ENCODE measurements around the gene NUP210. TPM values are rescaled to one million over a fixed set of nuclear protein-coding genes. Genes with fewer than 3 reads are reported as not detected.

NUP210 gene
- total and polyA plus RNA-seq, 7 donors = under 0.01 to 26.4 (median 2.1) TPM

DNA sequence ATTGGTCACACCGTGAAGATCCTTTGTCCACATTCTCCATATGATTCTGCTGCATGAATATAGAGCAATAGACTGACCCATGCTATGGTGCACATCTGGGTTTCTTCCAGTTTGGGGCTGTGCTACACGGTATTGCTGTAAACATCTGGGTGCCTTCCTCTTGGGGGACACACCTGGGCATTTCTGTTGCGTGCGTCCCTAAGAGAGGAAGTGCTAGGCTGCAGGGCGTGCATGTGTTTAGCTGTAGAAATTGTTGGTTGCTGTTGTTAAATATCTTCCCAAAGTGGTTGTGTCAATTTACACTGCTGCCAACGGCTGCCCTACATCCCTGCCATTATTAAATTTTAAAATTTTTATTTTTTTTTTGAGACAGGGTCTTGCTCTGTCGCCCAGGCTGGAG lies 52.4 kb downstream of the NUP210 start:
- Histone ChIP-seq H3K9me3 (no peaks in the 10 kb centered on the region), H3K4me3 (no peak overlapping the region), H3K36me3 (peaks cover 0 to 19% (median 0%) of the 10 kb centered on the region in 4 donors), H3K27ac (no peak overlapping the region), H3K4me1 (no peaks in the 10 kb centered on the region), H3K27me3 (no peaks in the 10 kb centered on the region)
- no peak for DNase-seq
- 77 to 91% methylated on average over 7 of the region's 7 CpGs for WGBS, 2 donors
- intact Hi-C loops (cut with DNase I) = no loop called here
- TF ChIP-seq, protein P1, sequence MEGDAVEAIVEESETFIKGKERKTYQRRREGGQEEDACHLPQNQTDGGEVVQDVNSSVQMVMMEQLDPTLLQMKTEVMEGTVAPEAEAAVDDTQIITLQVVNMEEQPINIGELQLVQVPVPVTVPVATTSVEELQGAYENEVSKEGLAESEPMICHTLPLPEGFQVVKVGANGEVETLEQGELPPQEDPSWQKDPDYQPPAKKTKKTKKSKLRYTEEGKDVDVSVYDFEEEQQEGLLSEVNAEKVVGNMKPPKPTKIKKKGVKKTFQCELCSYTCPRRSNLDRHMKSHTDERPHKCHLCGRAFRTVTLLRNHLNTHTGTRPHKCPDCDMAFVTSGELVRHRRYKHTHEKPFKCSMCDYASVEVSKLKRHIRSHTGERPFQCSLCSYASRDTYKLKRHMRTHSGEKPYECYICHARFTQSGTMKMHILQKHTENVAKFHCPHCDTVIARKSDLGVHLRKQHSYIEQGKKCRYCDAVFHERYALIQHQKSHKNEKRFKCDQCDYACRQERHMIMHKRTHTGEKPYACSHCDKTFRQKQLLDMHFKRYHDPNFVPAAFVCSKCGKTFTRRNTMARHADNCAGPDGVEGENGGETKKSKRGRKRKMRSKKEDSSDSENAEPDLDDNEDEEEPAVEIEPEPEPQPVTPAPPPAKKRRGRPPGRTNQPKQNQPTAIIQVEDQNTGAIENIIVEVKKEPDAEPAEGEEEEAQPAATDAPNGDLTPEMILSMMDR (IDR thresholded peaks at IDR 0.05) = no peak
- no peak for TF ChIP-seq POLR2A (IDR thresholded peaks at IDR 0.05)
- TF ChIP-seq POLR2AphosphoS5 (IDR thresholded peaks at IDR 0.05) = no peak
- TF ChIP-seq EP300 (IDR thresholded peaks at IDR 0.05) = no peak

DNA sequence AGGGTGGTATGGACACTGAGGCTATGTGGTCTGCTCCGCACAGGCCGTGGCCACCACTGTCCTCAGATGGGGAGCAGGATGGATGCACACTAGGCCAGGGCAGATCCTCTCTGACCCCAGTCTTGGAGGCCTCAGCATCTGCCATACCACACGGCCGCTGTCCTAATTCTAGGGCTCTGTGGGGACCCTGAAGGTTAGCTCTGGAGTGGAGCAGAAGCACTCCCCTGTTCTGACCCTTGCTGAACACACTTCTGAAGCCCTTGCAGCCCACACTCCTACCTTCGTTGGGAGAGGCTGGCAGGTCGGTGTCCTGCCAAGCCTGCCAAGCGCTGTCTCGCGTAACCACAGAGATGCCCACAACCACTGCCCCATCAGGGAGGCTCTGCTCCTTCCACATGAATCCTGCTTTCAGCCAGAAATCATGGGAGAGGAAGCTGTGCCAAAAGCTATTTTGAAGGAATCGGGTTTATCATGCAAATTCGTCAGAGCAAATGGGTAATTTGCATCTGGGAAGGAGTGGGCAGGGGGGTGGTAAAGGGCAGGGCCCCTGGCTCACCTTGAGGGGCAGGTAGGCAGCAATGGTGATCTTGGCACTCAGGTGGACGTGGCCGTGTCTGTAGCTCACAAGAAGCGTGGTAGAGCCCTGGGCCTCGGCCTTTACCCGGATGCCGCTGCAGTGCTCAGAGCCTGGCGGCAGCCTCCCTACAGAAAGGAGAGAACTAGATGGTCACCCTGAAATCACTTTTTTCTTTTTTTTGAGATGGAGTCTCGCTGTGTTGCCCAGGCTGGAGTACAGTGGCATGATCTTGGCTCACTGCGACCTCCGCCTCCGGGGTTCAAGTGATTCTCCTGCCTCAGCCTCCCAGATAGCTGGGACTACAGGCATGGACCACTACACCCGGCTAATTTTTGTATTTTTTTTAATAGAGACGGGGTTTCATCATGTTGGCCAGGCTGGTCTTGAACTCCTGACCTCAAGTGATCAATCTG lies 54.4 kb downstream of the NUP210 start:
- no peak for DNase-seq
- Histone ChIP-seq H3K27ac (no peak overlapping the region), H3K4me1 (no peaks in the 10 kb centered on the region), H3K4me3 (no peak overlapping the region), H3K27me3 (no peaks in the 10 kb centered on the region), H3K9me3 (no peaks in the 10 kb centered on the region), H3K36me3 (peaks cover 0 to 6% (median 0%) of the 10 kb centered on the region in 4 donors)
- 95% methylated on average over 24 of the region's 24 CpGs for WGBS, 2 donors
- no peak for TF ChIP-seq POLR2A (IDR thresholded peaks at IDR 0.05)
- TF ChIP-seq, protein P1 (IDR thresholded peaks at IDR 0.05) = no peak
- no peak for TF ChIP-seq EP300 (IDR thresholded peaks at IDR 0.05)
- TF ChIP-seq POLR2AphosphoS5 (IDR thresholded peaks at IDR 0.05) = no peak
- intact Hi-C loops (cut with DNase I) = no loop called here

DNA sequence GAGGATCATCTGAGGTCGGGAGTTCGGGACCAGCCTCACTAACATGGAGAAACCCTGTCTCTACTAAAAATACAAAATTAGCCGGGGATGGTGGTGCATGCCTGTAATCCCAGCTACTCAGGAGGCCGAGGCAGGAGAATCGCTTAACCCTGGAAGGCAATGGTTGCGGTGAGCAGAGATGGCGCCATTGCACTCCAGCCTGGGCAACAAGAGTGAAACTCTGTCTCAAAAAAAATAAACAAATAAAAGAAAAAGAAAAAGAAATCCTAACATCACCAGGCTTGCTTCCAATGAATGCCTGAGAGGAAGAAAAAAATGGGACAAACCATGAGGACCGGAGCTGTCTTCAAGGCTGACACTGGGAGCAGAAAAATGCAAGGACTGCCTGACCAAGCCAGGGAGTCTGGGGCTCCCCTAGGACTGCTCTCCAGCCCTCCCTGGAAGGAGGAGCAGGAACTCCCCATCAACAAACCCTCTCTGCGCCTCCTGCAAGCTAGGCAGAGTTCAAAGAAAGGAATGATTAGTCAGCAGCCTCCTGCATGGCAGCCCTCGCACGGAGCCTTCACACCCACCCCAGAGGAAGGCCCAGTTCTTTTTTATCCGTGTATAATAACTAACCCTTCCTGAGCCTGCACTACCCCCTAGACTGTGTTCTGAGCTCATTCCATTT lies 55.4 kb downstream of the NUP210 start:
- 92% methylated on average over 12 of the region's 12 CpGs for WGBS, 2 donors
- no peak for DNase-seq
- H3K27me3 ChIP-seq = no peaks in the 10 kb centered on the region
- no peak overlapping the region for H3K27ac ChIP-seq
- H3K4me1 ChIP-seq = no peaks in the 10 kb centered on the region
- intact Hi-C loops (cut with DNase I) = no loop called here
- no peaks in the 10 kb centered on the region for H3K9me3 ChIP-seq
- TF ChIP-seq POLR2AphosphoS5 (IDR thresholded peaks at IDR 0.05) = no peak
- TF ChIP-seq EP300 (IDR thresholded peaks at IDR 0.05) = no peak
- no peak for TF ChIP-seq POLR2A (IDR thresholded peaks at IDR 0.05)
- TF ChIP-seq, protein P1 (IDR thresholded peaks at IDR 0.05) = no peak
- H3K36me3 ChIP-seq = peaks cover 0 to 6% (median 0%) of the 10 kb centered on the region in 4 donors
- H3K4me3 ChIP-seq = no peak overlapping the region

DNA sequence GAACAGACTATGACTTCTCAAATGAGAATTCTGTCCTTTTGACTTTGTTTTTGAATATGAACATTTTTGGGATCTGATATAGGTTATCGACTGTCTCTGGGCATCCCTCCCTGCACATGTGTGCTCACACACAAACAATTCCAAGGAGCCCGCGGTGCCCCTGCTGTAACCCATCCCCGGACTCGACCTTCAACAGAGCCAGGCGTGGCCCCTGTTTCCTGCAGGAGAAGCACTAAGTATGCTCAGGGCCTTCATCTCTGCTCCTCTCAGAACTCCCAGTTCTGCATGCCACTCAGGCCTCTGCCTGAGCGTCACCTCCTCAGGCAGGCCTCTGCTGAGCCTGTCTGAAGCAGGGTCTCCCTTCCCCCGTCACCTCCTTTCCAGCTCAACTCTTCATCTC lies 57.6 kb downstream of the NUP210 start:
- intact Hi-C loops (cut with DNase I) = no loop called here
- 94 to 95% methylated on average over 8 of the region's 8 CpGs for WGBS, 2 donors
- Histone ChIP-seq H3K9me3 (no peaks in the 10 kb centered on the region), H3K4me1 (no peaks in the 10 kb centered on the region), H3K36me3 (peaks cover 0 to 20% (median 2%) of the 10 kb centered on the region in 4 donors), H3K27ac (no peak overlapping the region), H3K4me3 (no peak overlapping the region), H3K27me3 (no peaks in the 10 kb centered on the region)
- DNase-seq = no peak
- no peak for TF ChIP-seq EP300 (IDR thresholded peaks at IDR 0.05)
- TF ChIP-seq POLR2A (IDR thresholded peaks at IDR 0.05) = no peak
- no peak for TF ChIP-seq POLR2AphosphoS5 (IDR thresholded peaks at IDR 0.05)
- TF ChIP-seq, protein P1 (IDR thresholded peaks at IDR 0.05) = no peak
